Peyer's patch (tissue), 4 donors: ENCODE results near the gene NHSL2. TPM values are rescaled to one million over a fixed set of nuclear protein-coding genes. Genes with fewer than 3 reads are reported as not detected.

Experiments used
- DNase-seq, 3 donors: peaks; one replicate each; pipeline ENCODE4 v3.0.0-alpha.2; 2017 to 2019
- H3K27ac ChIP-seq, 4 donors: fragments of 200-600 bp; sonication (generic); one replicate each; pipeline ENCODE4 v1.5.1; 2016 to 2019
- H3K27me3 ChIP-seq, 2 donors: fragments of 200-600 bp; sonication (generic); one replicate each; pipeline ENCODE4 v1.5.1; 2019
- H3K36me3 ChIP-seq, 3 donors: fragments of 200-600 bp; sonication (generic); one replicate each; pipeline ENCODE4 v1.5.1; 2016 to 2019
- H3K4me1 ChIP-seq, 4 donors: fragments of 200-600 bp; sonication (generic); one replicate each; pipeline ENCODE4 v1.5.1; 2016 to 2019
- H3K4me3 ChIP-seq, 4 donors: fragments of 200-600 bp; sonication (generic); 1 replicate in 3 of 4; 2 replicates in 1 of 4; pipeline ENCODE4 v1.5.1; 2016 to 2019; ENCODE audit warnings: mild to moderate bottlenecking in 1 of 4
- H3K9me3 ChIP-seq, 4 donors: fragments of 200-600 bp; sonication (generic); one replicate each; pipeline ENCODE4 v1.5.1; 2016 to 2019; ENCODE audit warnings: mild to moderate bottlenecking in 1 of 4
- CTCF ChIP-seq, 6 experiments: fragments of 450-650 bp in 4 of 6; fragments of 200-600 bp in 2 of 6; sonication (generic) in 1 of 6; IDR thresholded peaks; one replicate each; pipeline ENCODE4 v1.5.1; 2017 to 2019; ENCODE audit warnings: antibody characterized with exemption in 6 of 6, mild to moderate bottlenecking in 3 of 6, moderate library complexity in 1 of 6
- POLR2A ChIP-seq, 2 donors: fragments of 450-650 bp; IDR thresholded peaks; one replicate each; pipeline ENCODE4 v1.5.1; 2017; ENCODE audit warnings: antibody characterized with exemption in 2 of 2, mild to moderate bottlenecking in 2 of 2, moderate library complexity in 2 of 2
- total RNA-seq, 4 donors: library from RNA; depleted of rRNA; stranded (reverse); fragments of >200 nt; gene quantifications; one replicate each; pipeline ENCODE4 v1.1.0, GENCODE V29; 2016

NHSL2 gene
- total RNA-seq, 4 donors from 2014 or later: 0.53 to 2.9 (median 2.2) TPM

GRCh38 chrX:72037601-72038000 lies 127.0 kb downstream of the NHSL2 start:
- no peak for TF ChIP-seq CTCF (IDR thresholded peaks at IDR 0.05)
- TF ChIP-seq POLR2A (IDR thresholded peaks at IDR 0.05): no peak
- Histone ChIP-seq H3K4me1 (no peaks in the 10 kb centered on the region), H3K27me3 (no peaks in the 10 kb centered on the region), H3K36me3 (no peaks in the 10 kb centered on the region), H3K9me3 (no peaks in the 10 kb centered on the region), H3K4me3 (no peak overlapping the region), H3K27ac (no peak overlapping the region)
- DNase-seq: peak in 1 of 3 donors; percentile 8

GRCh38 chrX:72038016-72038415 lies 127.4 kb downstream of the NHSL2 start:
- H3K36me3 ChIP-seq: no peaks in the 10 kb centered on the region
- no peak overlapping the region for H3K27ac ChIP-seq
- H3K4me3 ChIP-seq: no peak overlapping the region
- H3K27me3 ChIP-seq: no peaks in the 10 kb centered on the region
- TF ChIP-seq POLR2A (IDR thresholded peaks at IDR 0.05) (no peak), CTCF (IDR thresholded peaks at IDR 0.05) (no peak)
- H3K4me1 ChIP-seq: no peaks in the 10 kb centered on the region
- H3K9me3 ChIP-seq: no peaks in the 10 kb centered on the region
- no peak for DNase-seq

DNA sequence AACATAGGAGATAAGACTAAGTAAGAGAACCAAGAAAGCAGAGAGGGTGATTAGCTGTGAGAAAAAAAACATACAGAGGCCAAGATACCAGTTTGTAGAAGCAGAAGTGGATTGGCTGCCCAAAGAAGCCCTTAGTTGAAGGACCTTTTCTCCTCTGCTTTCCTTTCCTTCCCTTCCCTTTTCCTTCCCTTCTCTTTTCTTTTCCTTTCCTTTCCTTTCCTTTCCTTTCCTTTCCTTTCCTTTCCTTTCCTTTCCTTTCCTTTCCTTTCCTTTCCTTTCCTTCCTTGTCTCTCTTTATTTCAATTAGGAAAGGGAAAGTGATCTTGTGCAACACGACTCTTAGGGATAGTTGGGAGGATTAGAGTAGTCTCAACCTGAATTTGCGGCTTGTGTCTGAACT lies 128.2 kb downstream of the NHSL2 start:
- TF ChIP-seq CTCF (IDR thresholded peaks at IDR 0.05): no peak
- TF ChIP-seq POLR2A (IDR thresholded peaks at IDR 0.05): no peak
- Histone ChIP-seq H3K36me3 (no peaks in the 10 kb centered on the region), H3K27me3 (no peaks in the 10 kb centered on the region), H3K9me3 (no peaks in the 10 kb centered on the region), H3K27ac (no peak overlapping the region), H3K4me1 (no peaks in the 10 kb centered on the region), H3K4me3 (no peak overlapping the region)
- no peak for DNase-seq

GRCh38 chrX:72040506-72040905 lies 129.9 kb downstream of the NHSL2 start:
- TF ChIP-seq POLR2A (IDR thresholded peaks at IDR 0.05) (no peak), CTCF (IDR thresholded peaks at IDR 0.05) (no peak)
- no peaks in the 10 kb centered on the region for H3K27me3 ChIP-seq
- no peaks in the 10 kb centered on the region for H3K4me1 ChIP-seq
- no peaks in the 10 kb centered on the region for H3K36me3 ChIP-seq
- DNase-seq: peak in 1 of 3 donors; percentile 7
- peak overlapping the region in 1 of 4 donors; percentile 54 for H3K27ac ChIP-seq
- no peaks in the 10 kb centered on the region for H3K9me3 ChIP-seq
- H3K4me3 ChIP-seq: no peak overlapping the region

DNA sequence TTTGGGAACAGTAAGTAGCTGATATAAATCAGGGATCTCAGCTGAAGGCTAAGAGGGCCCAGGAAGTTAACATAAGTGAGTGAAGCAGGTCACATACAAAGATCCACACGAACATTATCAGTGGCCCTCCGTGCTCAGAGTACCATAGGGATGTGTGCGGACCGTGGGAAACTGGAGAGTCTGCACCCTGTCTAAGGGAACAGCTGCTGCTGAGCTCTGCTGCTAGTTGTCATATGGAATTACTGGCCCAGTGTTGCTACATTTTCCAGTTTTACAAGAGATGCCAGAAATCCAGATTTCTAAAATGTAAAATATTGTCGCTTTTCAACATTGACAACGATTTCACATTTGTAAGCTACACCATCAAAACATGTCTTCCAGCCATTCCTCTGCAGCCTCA lies 130.5 kb downstream of the NHSL2 start:
- no peak for TF ChIP-seq CTCF (IDR thresholded peaks at IDR 0.05)
- TF ChIP-seq POLR2A (IDR thresholded peaks at IDR 0.05): no peak
- Histone ChIP-seq H3K27ac (peak overlapping the region in 1 of 4 donors; percentile 54), H3K9me3 (no peaks in the 10 kb centered on the region), H3K4me3 (no peak overlapping the region), H3K4me1 (no peaks in the 10 kb centered on the region), H3K36me3 (no peaks in the 10 kb centered on the region), H3K27me3 (no peaks in the 10 kb centered on the region)
- DNase-seq: no peak
